SU-DHL-6 (cell line): ENCODE data around the gene ALK.

ENCODE experiments used
- H2AFZ ChIP-seq: fragments of 200-600 bp; sonication (generic); 2 replicates; pipeline ENCODE4 v1.6.1; 2014; ENCODE audit warnings: low read depth, mild to moderate bottlenecking, moderate library complexity, mixed read lengths, antibody characterized with exemption, low read length; ENCODE audit not compliant: severe bottlenecking
- H3F3A ChIP-seq: fragments of 200-600 bp; shearing (Covaris generic); 2 replicates; pipeline ENCODE4 v1.6.0; 2016; ENCODE audit warnings: antibody characterized with exemption, mild to moderate bottlenecking; ENCODE audit not compliant: insufficient read depth
- H3K27ac ChIP-seq: fragments of 200-600 bp; sonication (generic); 2 replicates; pipeline ENCODE4 v1.5.1; 2016; ENCODE audit warnings: low read depth, mild to moderate bottlenecking, low read length, moderate library complexity, mixed read lengths
- H3K27me3 ChIP-seq: fragments of 200-600 bp; sonication (generic), shearing (Covaris generic); 2 replicates; pipeline ENCODE4 v1.6.0; 2014; ENCODE audit warnings: mild to moderate bottlenecking, low read length
- H3K36me3 ChIP-seq: fragments of 200-600 bp; sonication (generic); 2 replicates; pipeline ENCODE4 v1.6.1; 2014; ENCODE audit warnings: mild to moderate bottlenecking, low read length, mixed read lengths
- H3K4me2 ChIP-seq: fragments of 300-600, 200-600 bp; shearing (Covaris generic), sonication (generic); 2 replicates; pipeline ENCODE4 v1.6.0; 2014; ENCODE audit warnings: low read length, low read depth, mild to moderate bottlenecking; ENCODE audit not compliant: poor library complexity, severe bottlenecking
- H3K4me3 ChIP-seq: fragments of 200-600 bp; sonication (generic); 2 replicates; pipeline ENCODE4 v1.5.1; 2014; ENCODE audit warnings: antibody characterized with exemption, low read length, mild to moderate bottlenecking, mixed read lengths; ENCODE audit not compliant: insufficient read depth, poor library complexity, severe bottlenecking
- H3K79me2 ChIP-seq: fragments of 200-600 bp; sonication (generic); 2 replicates; pipeline ENCODE4 v1.6.1; 2014; ENCODE audit warnings: mild to moderate bottlenecking, low read length, moderate library complexity; ENCODE audit not compliant: insufficient read depth
- H3K9ac ChIP-seq: fragments of 200-600 bp; sonication (generic); 2 replicates; pipeline ENCODE4 v1.7.0; 2014; ENCODE audit warnings: mild to moderate bottlenecking, low read length
- H3K9me2 ChIP-seq: fragments of 200-600 bp; sonication (generic); replicated peaks from 2 replicates; pipeline ENCODE4 v1.6.1; 2014; ENCODE audit warnings: low read length; ENCODE audit not compliant: insufficient read depth
- H3K9me3 ChIP-seq: fragments of 200-600 bp; sonication (generic); 2 replicates; pipeline ENCODE4 v1.6.1; 2014; ENCODE audit warnings: low read length, mixed read lengths; ENCODE audit not compliant: insufficient read depth
- H4K20me1 ChIP-seq: fragments of 200-600 bp; sonication (generic); 2 replicates; pipeline ENCODE4 v1.6.1; 2014; ENCODE audit warnings: low read depth, mild to moderate bottlenecking, antibody characterized with exemption, low read length, moderate library complexity, mixed read lengths
- CTCF ChIP-seq: fragments of 200-600 bp; sonication (generic); IDR thresholded peaks from one replicate; pipeline ENCODE4 v1.5.1; 2017; ENCODE audit warnings: antibody characterized with exemption, mild to moderate bottlenecking, low read length, moderate library complexity; ENCODE audit not compliant: insufficient read depth, poor library complexity, severe bottlenecking
- EZH2phosphoT487 ChIP-seq: fragments of 200-600 bp; sonication (generic), shearing (Covaris generic); conservative IDR thresholded peaks from 2 replicates; pipeline ENCODE4 v1.6.1; 2018; ENCODE audit warnings: mild to moderate bottlenecking, antibody characterized with exemption, low read length, moderate library complexity, mixed read lengths

ALK gene

GRCh38 chr2:29227935-29228675 lies 693.3 kb downstream of the ALK start:
- no peaks in the 10 kb centered on the region for H3K27me3 ChIP-seq
- H3K4me2 ChIP-seq, result no peak overlapping the region
- H3F3A ChIP-seq, result no peaks in the 10 kb centered on the region
- no peak overlapping the region for H3K4me3 ChIP-seq
- H3K27ac ChIP-seq, result no peak overlapping the region
- TF ChIP-seq EZH2phosphoT487, result no peak
- no peak for TF ChIP-seq CTCF
- H3K9me3 ChIP-seq, result no peaks in the 10 kb centered on the region
- H2AFZ ChIP-seq, result no peak overlapping the region
- H4K20me1 ChIP-seq, result no peaks in the 10 kb centered on the region
- H3K36me3 ChIP-seq, result no peaks in the 10 kb centered on the region
- H3K9ac ChIP-seq, result no peak overlapping the region
- no peaks in the 10 kb centered on the region for H3K79me2 ChIP-seq
- H3K9me2 ChIP-seq, result no peaks in the 10 kb centered on the region

- H3K9me2 ChIP-seq, result no peaks in the 10 kb centered on the region
- H3K4me2 ChIP-seq, result no peak overlapping the region
- H3K36me3 ChIP-seq, result no peaks in the 10 kb centered on the region
- H3K79me2 ChIP-seq, result no peaks in the 10 kb centered on the region
- no peak overlapping the region for H3K4me3 ChIP-seq
- H4K20me1 ChIP-seq, result no peaks in the 10 kb centered on the region
- no peak for TF ChIP-seq CTCF
- no peak for TF ChIP-seq EZH2phosphoT487
- H3K27me3 ChIP-seq, result no peaks in the 10 kb centered on the region
- H3K9ac ChIP-seq, result no peak overlapping the region
- H3K9me3 ChIP-seq, result no peaks in the 10 kb centered on the region
- H2AFZ ChIP-seq, result no peak overlapping the region
- no peaks in the 10 kb centered on the region for H3F3A ChIP-seq
- no peak overlapping the region for H3K27ac ChIP-seq
Observed at GRCh38 chr2:29226808-29227207, 694.6 kb downstream of the ALK start.

GRCh38 chr2:29226375-29226774 lies 695.0 kb downstream of the ALK start:
- Histone ChIP-seq H3K4me2 (no peak overlapping the region), H3K27ac (no peak overlapping the region), H3K27me3 (no peaks in the 10 kb centered on the region), H3K79me2 (no peaks in the 10 kb centered on the region), H3K9me3 (no peaks in the 10 kb centered on the region), H3K36me3 (no peaks in the 10 kb centered on the region), H3K9me2 (no peaks in the 10 kb centered on the region), H3K4me3 (no peak overlapping the region), H3K9ac (no peak overlapping the region), H3F3A (no peaks in the 10 kb centered on the region), H4K20me1 (no peaks in the 10 kb centered on the region), H2AFZ (no peak overlapping the region)
- TF ChIP-seq CTCF, result no peak
- no peak for TF ChIP-seq EZH2phosphoT487

- Histone ChIP-seq H3K9me2 (no peaks in the 10 kb centered on the region), H3K27me3 (no peaks in the 10 kb centered on the region), H3F3A (no peaks in the 10 kb centered on the region), H3K27ac (no peak overlapping the region), H3K36me3 (no peaks in the 10 kb centered on the region), H3K9me3 (no peaks in the 10 kb centered on the region), H3K79me2 (no peaks in the 10 kb centered on the region), H2AFZ (no peak overlapping the region), H3K9ac (no peak overlapping the region), H3K4me3 (no peak overlapping the region), H4K20me1 (no peaks in the 10 kb centered on the region), H3K4me2 (no peak overlapping the region)
- TF ChIP-seq CTCF (no peak), EZH2phosphoT487 (no peak)
Observed at GRCh38 chr2:29225814-29226213, 695.6 kb downstream of the ALK start.
